H1 (cell line): ENCODE measurements around the gene TLE4. TPM values are rescaled to one million over a fixed set of nuclear protein-coding genes. Genes with fewer than 3 reads are reported as not detected.

Experiments
- RBBP5 ChIP-seq: IDR thresholded peaks from 2 replicates; pipeline ENCODE4 v1.7.1; 2012; ENCODE audit warnings: low read depth, mild to moderate bottlenecking, inconsistent platforms, low read length, moderate library complexity, borderline replicate concordance
- RXRA ChIP-seq: IDR thresholded peaks from 2 replicates; pipeline ENCODE4 v1.6.1; 2011; ENCODE audit warnings: low read depth, mild to moderate bottlenecking, low read length, moderate library complexity; ENCODE audit not compliant: insufficient read depth
- SUZ12 ChIP-seq: fragments of 200-600 bp; sonication (generic); IDR thresholded peaks from 2 replicates; pipeline ENCODE4 v1.6.1; 2012; ENCODE audit warnings: mild to moderate bottlenecking, inconsistent platforms, low read length, moderate library complexity, mixed read lengths
- polyA plus RNA-seq, 7 experiments: library from polyadenylated mRNA; depleted of rRNA in 3 of 7; stranded (reverse) in 5 of 7; unstranded in 2 of 7; fragments of >200 nt in 5 of 7; fragments of 200-250 nt in 2 of 7; gene quantifications; 1 replicate in 5 of 7; 2 replicates in 1 of 7; 4 replicates in 1 of 7; pipeline versions ENCODE4 v1.2.1 to v1.2.3, GENCODE V29; 2011 to 2013; ENCODE audit warnings: missing spikeins in 2 of 7, mixed read lengths in 2 of 7
- total RNA-seq: library from RNA; stranded (reverse); fragmentation: NEBNext Ultra II Directional; extraction: Animal tissue kit (Norgen Biotek cat#: 25700); gene quantifications from 2 replicates; pipeline ENCODE4 v1.2.1, GENCODE V29; 2021
- TF ChIP-seq, protein P1 (sequence below): IDR thresholded peaks from 2 replicates; pipeline ENCODE4 v1.6.1; 2012; ENCODE audit warnings: low read length, inconsistent platforms

The TLE4 gene
- total and polyA plus RNA-seq, 2 of the 8 experiments (the other 6 are each of a cell fraction or from before 2014, with no cell fraction given), result 32.4 to 36.9 TPM

DNA sequence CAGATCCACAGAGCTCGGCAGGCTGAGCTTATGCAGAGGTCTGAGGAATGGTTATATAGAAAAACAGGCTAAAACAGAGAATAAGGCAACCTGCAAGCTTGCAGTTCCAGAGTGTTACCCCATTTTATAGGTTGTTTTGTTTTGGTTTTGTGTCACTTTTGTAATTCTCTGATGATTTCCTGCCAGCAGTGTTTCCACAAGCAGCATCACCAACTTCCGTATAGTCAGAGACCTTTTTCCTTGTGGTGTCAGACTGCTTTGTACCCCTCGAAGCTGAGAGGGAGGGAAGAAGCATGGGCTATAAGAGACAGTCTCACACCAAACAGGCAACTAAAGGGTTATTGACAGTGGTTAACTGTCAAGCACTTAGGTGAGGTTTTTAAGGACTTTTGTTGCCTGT, 61.8 kb downstream of the TLE4 start (continued):
- TF ChIP-seq, protein P1, sequence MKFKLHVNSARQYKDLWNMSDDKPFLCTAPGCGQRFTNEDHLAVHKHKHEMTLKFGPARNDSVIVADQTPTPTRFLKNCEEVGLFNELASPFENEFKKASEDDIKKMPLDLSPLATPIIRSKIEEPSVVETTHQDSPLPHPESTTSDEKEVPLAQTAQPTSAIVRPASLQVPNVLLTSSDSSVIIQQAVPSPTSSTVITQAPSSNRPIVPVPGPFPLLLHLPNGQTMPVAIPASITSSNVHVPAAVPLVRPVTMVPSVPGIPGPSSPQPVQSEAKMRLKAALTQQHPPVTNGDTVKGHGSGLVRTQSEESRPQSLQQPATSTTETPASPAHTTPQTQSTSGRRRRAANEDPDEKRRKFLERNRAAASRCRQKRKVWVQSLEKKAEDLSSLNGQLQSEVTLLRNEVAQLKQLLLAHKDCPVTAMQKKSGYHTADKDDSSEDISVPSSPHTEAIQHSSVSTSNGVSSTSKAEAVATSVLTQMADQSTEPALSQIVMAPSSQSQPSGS, result no peak
- TF ChIP-seq RXRA, result no peak
- no peak for TF ChIP-seq RBBP5
- no peak for TF ChIP-seq SUZ12
